HG02943 (cell line): ENCODE results near the gene CCDC78.

Experiments
- ATAC-seq: cut with Tn5 transposase; IDR thresholded peaks from one replicate; pipeline ENCODE4 v1.9.1; 2021; ENCODE audit warnings: mild to moderate bottlenecking, low read depth, moderate library complexity; ENCODE audit not compliant: unreplicated experiment

Gene CCDC78

DNA sequence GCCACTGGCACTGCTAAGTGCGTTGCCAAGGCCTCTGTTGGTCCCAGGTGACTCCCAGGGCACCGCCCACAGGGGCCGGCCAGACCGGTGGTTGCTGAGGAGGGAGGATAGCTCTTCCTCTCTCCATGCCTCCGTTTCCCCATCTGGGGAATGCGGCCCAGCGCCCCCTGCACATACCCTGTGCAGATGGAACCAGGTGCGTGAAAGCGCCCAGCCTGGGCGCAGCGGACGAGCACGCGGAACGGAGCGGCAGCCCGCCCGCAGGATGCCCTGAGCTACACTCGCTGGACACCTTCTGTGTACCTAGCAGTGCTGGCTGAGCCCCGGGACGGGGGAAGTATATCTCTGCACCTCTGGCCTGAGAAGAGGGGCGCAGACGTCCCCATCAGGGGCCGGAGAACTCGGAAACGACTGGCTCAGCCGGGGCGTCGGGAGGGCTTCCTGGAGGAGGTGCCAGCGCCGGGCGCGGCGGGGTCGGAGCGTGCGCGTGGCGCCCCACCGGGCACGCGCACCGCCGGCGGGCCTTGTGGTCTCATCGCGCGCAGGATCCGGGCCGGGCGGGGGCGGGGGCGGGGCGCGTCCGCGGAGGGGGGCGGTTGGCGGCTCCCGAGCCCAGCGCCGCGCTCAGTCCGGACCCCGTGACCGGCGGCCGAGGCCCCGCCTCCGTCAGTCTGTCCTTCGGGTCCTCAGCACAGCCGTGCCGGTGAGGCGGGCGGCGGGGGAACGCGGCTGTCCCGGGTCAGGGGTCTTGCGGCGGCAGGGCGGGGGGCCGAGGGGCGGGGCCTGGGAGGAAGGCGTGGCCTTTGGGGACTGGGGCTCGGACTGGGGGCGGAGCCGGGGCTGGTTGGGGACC is at the start of gene CCDC78, which contains the start of gene HAGHL:
TSS of gene CCDC78 (minus strand) at position 6 of the 853 bp plus-strand sequence. CDS start 76 bp downstream, outside the sequence.
TSS of gene HAGHL (plus strand) at position 669 of the 853 bp plus-strand sequence. CDS start 404 bp downstream, outside the sequence.
- no peak for ATAC-seq

DNA sequence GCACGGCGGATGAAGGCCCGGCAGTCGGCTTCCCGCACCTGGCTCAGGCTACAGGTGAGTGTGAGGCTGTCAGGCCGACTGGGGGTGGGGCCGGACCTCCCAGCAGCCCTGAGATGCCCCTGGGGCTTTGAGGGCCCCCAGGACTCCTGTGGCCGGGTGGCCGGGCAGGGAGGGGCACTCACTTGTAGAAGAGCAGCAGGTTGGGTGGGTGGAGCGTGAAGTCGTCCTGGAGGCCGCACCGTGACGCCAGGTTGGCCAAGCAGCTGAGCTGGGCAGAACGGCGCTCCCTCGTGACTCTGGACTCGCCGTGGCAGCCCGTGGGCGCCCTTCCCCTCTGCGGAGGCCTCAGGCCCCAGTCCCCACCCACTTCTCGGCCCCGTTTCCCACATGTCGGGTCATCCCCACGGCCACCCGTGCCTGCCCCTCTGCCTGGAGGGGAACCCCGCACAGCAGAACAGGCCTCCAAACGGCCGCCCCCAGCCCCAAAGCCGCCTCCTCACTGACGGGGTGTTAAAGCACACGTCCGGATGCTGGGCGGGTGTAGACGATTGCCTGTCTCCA is 49.1 kb upstream of the CCDC78 start:
- ATAC-seq: no peak

DNA sequence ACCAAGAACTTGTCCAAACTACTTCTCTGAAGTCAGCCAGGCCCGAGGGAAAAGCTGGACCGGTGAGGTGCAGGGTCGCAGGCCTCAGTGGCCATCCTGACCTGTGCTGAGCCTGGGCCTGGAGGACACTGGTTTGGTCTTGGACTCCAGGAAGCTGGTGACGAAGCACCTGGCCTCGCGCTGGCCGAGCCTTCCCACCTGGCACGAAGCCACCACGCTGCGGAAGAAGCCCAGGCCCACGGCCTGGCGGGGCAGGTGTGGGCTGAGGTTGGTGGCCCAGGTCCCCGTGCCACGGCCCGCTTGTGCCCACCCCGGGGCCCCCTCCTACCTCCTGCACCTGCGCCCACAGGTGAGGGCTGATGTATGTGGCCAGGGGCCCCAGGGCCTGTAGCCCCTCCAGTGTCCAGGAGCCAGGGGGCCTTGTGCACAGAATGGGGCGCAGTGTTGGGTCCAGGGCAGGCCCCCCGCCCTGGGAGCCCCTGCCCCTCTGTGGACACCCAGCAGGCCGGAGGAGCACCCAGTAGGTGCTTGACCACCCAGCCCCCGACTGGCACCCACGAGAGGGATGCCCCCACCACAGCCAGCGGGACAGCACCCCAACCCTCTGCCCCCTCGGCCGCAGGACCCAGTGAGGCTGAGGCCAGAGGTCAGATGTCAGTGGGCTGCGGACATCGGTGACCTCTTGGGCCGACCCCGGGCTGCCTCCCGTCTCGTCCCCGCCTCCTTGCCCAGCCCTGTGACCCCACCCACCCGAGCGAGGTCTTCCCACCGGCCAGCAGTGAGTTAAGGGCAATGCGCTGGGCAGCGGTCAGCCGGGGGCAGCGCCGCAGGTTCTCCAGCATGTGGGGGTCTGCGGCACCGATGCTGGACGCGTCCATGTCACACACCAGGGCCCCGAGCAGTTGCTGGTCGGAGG is 48.1 kb upstream of the CCDC78 start:
- no peak for ATAC-seq

DNA sequence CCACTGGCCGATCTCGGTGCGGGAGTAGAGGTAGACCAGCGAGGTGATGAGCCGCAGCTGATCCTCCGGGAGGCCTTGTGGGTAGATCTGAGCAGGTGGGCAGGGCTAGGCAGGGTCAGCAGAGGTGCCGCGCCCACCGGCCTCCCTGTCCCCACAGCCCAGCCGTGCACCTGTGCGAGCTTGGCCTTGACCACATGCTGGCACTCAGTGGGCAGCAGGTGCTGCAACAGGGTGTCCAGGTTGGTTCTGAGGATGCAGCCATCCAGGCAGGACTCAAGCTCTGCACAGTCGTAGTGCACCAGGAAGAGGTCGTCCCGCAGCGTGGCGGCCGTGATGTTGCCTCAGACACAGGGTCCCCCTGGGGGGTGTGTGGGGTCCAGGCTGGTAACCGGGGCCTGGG is 46.7 kb upstream of the CCDC78 start:
- no peak for ATAC-seq

DNA sequence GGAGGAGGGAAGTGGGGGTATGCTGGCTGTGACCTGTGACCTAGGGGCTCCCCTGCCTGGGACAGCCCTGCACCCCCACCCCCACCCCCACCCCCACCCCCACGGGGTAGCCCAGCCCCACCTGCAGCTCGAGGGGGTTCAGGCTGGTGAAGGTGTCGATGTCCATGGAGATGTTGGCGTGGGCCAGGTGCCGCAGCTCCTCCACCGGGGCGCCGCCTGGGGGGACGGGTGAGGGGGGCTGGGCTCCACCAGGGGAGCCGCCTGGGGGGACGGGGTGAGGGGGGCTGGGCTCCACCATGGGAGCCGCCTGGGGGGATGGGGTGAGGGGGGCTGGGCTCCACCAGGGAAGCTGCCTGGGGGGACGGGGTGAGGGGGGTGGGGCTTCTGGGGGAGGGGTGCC is 44.2 kb upstream of the CCDC78 start:
- no peak for ATAC-seq

DNA sequence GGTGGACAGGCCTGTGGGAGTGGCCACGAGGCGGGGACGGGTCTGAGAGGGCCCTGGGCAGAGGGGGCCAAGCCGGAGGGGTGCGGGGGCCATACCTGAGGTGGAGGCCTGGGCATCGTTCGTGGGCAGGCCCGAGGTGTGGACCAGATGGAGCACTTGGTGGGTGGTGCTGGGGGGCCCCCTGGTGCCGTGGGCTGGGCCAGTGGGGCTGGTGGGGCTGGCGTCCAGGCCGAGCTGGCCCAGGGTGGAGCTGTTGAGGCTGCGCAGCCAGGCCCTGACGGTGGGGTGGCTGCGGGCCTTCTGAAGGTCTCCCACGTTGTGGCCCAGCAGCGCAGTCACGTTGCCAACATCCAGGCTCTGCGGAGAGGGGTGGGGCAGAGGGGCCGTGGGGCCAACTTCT is 43.7 kb upstream of the CCDC78 start:
- no peak for ATAC-seq

DNA sequence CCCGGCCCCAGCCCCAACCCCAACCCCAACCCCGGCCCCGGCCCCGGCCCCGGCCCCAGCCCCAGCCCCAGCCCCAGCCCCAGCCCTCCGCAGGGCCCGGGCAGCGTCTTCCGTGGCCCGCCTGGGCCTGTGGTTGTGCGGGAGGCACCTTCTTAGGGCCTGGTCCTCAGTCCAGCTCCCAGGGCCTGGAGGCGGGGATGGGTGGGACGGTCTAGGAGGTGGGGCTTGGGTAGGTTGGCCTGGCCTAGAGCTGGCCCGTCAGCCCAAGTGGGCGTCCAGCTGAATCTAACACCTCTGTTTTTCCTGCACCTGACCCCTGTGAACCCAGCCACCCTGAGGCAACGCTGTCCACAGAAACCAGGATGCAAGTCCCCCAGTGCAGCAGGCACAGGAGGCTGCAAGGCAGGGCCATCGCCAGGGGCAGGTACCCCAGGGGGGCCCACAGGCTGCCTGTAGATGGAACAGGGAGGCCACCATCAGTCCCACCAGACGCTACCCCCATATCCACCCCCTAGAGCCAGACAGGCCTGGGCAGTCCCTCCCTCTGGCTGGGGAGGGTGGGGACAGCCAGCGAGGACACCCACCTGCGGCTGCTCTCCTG is 43.0 kb upstream of the CCDC78 start:
- no peak for ATAC-seq

DNA sequence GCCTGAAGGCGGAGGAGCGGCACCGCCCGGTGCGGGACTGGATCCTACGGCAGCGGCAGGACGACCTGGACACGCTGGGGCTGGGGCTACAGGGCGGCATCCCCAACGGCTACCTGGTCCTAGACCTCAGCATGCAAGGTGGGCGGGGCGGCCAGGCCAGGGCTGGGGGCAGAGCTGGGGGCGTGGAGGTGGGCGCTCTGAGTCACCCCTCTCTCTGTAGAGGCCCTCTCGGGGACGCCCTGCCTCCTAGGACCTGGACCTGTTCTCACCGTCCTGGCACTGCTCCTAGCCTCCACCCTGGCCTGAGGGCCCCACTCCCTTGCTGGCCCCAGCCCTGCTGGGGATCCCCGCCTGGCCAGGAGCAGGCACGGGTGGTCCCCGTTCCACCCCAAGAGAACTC is 42.2 kb upstream of the CCDC78 start:
- no peak for ATAC-seq

DNA sequence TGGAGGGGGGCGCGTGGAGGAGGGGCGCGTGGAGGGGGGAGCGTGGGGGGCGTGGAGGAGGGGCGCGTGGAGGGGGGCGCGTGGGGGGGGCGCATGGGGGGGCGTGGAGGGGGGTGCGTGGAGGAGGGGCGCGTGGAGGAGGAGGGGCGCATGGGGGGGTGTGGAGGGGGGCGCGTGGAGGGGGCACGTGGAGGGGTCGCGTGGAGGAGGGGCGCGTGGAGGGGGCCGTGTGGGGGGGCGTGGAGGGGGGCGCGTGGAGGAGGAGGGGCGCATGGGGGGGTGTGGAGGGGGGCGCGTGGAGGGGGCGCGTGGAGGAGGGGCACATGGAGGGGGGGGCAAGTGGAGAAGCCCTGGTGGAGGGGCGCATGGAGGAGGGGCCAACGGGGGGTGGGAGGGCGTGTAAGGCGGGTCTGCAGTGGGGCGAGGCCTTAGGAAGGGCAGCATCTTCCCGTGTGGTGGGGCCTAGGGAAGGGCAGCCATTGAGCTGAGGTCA is 41.5 kb upstream of the CCDC78 start:
- no peak for ATAC-seq

DNA sequence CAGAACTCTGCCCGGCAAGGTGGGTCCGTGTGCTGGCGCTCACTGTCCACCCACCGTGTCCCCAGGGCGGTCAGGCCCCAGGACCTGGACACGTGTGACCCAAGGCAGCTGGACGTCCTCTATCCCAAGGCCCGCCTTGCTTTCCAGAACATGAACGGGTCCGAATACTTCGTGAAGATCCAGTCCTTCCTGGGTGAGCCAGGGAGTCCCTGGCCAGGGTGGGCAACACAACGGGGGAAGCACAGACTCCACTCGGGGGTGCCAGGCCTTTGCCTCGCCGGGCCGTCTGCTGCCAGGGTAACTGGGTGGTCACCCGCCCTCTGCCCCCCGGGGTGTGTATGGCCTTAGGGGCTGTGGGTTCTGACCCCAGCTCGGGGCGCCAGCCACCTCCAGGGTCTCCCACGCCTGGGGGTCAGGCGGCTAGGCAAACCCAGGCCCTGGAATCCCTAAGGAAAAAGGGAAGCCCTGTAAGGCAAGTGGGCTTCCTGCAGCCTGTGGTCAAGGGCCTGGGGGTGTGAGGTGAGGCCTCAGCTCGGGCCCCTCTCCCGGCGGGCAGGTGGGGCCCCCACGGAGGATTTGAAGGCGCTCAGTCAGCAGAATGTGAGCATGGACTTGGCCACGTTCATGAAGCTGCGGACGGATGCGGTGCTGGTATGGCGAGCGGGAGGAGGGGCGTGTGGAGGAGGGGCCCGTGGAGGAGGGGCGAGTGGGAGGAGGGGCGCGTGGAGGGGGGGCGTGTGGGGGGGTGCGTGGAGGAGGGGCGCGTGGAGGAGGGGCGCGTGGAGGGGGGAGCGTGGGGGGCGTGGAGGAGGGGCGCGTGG is 40.8 kb upstream of the CCDC78 start:
- no peak for ATAC-seq

DNA sequence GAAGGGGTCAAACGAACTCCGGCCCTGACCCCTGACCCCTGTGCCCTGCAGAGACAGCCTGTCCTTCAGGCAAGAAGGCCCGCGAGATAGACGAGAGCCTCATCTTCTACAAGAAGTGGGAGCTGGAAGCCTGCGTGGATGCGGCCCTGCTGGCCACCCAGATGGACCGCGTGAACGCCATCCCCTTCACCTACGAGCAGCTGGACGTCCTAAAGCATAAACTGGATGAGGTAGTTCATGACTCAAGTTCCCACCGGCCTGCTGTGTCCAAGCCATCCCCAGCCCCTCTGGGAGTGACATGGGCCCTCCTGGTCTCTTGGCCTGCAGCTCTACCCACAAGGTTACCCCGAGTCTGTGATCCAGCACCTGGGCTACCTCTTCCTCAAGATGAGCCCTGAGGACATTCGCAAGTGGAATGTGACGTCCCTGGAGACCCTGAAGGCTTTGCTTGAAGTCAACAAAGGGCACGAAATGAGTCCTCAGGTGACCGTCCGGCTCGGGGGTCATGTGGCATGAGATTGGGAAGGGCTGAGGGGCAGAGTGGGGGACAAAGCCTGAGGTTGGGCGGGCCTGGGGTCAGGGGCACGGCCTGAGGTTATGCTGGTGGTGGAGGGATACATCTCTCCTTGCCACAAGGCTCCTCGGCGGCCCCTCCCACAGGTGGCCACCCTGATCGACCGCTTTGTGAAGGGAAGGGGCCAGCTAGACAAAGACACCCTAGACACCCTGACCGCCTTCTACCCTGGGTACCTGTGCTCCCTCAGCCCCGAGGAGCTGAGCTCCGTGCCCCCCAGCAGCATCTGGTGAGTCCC is 40.0 kb upstream of the CCDC78 start:
- no peak for ATAC-seq

DNA sequence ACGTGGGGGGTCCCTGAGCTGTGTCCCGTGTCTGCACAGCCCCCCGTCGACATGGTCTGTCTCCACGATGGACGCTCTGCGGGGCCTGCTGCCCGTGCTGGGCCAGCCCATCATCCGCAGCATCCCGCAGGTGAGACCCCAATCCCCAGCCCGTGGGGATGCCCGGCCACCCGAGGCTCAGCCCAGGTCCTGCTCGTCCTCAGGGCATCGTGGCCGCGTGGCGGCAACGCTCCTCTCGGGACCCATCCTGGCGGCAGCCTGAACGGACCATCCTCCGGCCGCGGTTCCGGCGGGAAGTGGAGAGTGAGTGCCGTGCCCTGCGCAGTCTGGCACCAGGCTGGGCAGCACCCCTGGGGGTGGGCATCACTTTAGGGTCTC is 39.2 kb upstream of the CCDC78 start:
- no peak for ATAC-seq

DNA sequence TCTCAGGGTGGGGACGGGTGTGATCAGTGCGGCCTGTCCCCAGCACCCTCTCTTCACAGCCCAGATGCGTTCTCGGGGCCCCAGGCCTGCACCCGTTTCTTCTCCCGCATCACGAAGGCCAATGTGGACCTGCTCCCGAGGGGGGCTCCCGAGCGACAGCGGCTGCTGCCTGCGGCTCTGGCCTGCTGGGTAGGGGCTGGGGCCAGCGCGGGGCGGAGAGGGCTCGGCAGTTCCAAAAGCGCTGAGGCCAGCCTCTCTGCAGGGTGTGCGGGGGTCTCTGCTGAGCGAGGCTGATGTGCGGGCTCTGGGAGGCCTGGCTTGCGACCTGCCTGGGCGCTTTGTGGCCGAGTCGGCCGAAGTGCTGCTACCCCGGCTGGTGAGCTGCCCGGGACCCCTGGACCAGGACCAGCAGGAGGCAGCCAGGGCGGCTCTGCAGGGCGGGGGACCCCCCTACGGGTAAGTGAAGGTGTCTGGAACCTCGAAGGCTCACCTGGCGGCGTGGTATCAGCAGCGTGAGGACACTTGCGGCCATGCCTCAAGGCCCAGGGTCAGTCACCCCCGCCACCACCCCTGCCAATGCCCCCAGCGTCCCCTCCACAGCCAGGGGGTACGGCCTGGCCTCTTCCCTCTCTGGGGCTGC is 38.7 kb upstream of the CCDC78 start:
- ATAC-seq: no peak

DNA sequence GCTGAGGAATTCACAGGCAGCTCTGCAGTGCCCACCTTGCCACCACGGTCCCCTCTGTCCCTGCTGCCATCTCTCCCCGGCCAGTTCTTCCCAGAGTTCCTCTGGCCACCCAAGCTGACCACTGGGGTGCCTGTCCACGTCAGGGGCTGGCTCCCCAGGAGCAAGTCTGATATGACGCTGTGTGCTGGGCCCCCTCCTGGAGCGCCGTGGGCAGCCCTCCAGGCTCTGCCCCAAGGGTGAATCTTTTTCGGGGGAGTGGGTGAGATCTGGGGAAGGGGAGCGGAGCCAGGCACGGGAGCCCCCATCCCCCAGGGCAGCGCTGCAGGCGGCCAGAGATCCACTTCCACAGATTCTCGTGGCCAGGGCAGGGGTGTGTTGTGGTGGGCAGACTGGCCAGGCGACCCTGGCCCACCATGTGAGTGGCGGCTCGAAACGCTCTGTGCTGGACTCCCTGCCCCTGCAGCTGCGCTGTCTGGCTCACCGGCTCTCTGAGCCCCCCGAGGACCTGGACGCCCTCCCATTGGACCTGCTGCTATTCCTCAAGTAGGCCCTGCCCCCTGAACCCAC is 38.0 kb upstream of the CCDC78 start:
- ATAC-seq: no peak

DNA sequence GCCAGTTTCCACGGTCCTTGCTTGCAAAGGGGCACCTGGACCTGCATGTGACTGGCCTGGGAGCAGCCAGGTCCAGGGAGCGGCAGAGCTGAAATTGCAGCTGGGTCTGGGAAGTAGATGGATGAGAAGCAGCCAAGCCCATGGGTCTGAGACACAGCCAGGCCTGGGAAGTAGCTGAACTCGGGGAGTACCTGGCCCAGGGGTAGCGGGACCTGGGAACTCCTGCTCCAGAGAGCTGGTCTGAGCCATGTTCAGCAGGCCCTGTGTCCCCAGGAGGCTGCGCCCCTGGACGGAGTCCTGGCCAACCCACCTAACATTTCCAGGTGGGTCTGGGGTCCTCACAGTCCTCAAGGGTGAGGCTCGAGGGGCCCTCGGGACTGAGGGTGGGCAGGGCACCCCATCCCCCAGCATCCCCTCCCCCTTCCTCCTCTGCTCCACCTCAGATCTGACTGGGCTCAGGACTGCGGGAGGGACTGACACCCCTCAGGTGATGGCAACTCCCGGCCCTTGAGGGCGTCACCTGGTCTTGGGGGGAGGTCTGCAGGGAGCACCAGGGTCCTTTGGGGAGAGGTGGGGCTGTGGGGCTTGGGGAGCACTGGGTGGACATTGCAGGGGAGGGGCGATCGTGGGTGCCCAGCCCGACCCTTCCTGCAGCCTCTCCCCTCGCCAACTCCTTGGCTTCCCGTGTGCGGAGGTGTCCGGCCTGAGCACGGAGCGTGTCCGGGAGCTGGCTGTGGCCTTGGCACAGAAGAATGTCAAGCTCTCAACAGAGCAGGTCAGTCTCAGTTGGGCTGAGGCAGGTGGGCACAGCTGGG is 37.3 kb upstream of the CCDC78 start:
- ATAC-seq: no peak

DNA sequence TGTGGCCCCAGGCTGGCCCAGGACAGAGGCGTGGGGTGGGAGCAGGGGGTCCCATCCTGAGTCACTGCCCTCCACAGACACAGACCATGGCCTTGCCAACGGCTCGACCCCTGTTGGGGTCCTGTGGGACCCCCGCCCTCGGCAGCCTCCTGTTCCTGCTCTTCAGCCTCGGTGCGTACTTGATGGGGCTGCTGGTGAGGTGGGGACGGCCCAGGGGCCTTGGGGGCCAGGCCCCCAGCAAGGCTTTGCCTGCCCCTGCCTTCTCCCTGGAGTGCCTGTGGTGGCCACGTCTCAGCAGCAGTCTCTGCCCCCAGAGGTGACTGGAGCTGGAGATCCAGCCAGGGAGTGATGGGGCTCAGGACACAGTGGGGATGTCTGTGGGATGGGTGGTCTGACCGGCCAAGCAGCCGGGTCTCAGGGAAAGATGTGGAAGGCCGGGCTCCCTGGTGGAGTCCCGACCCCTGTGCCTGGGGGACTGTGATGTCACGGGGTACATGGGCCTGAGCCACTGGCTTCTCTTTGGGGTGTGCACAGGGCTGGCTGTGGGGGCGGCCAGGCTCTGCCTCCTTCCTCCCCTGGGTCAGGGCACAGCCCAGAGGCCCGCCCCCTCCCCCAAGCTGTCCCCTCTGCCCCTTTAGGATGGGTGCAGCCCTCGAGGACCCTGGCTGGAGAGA is 36.5 kb upstream of the CCDC78 start:
- no peak for ATAC-seq
